GM23338 (cell line): ENCODE results near the gene HJV. TPM values are rescaled to one million over a fixed set of nuclear protein-coding genes. Genes with fewer than 3 reads are reported as not detected.

Experiments
- ATAC-seq: fragments of 200-7000 bp; cut with Tn5 transposase; 3 replicates; pipeline ENCODE4 v1.9.1; 2020
- DNase-seq: peaks from one replicate; pipeline ENCODE4 v3.0.0-alpha.2; 2015; ENCODE audit warnings: low spot score
- H2AFZ ChIP-seq: fragments of 200-600 bp; sonication (generic); 2 replicates; pipeline ENCODE4 v1.8.0; 2016; ENCODE audit warnings: antibody characterized with exemption, mild to moderate bottlenecking, moderate library complexity
- H3F3A ChIP-seq: fragments of 200-600 bp; sonication (generic); replicated peaks from 2 replicates; pipeline ENCODE4 v1.8.0; 2017; ENCODE audit warnings: antibody characterized with exemption, mixed run types, low read depth
- H3K27ac ChIP-seq: fragments of 200-600 bp; sonication (generic); 2 replicates; pipeline ENCODE4 v1.6.1; 2016; ENCODE audit warnings: low read depth
- H3K27me3 ChIP-seq: fragments of 200-600 bp; sonication (generic); 2 replicates; pipeline ENCODE4 v1.8.0; 2016; ENCODE audit warnings: mild to moderate bottlenecking, mixed run types, moderate library complexity; ENCODE audit not compliant: insufficient read depth
- H3K36me3 ChIP-seq: fragments of 200-600 bp; sonication (generic); 2 replicates; pipeline ENCODE4 v1.8.0; 2016; ENCODE audit warnings: mild to moderate bottlenecking; ENCODE audit not compliant: insufficient read depth
- H3K4me1 ChIP-seq: fragments of 200-600 bp; sonication (generic); 2 replicates; pipeline ENCODE4 v1.8.0; 2016; ENCODE audit warnings: mild to moderate bottlenecking, moderate library complexity; ENCODE audit not compliant: insufficient read depth
- H3K4me2 ChIP-seq: fragments of 200-600 bp; sonication (generic); 2 replicates; pipeline ENCODE4 v1.7.1; 2017; ENCODE audit warnings: mixed run types
- H3K4me3 ChIP-seq: fragments of 200-600 bp; sonication (generic); 2 replicates; pipeline ENCODE4 v1.6.1; 2016; ENCODE audit warnings: mixed run types
- H3K79me2 ChIP-seq: fragments of 200-600 bp; sonication (generic); replicated peaks from 2 replicates; pipeline ENCODE4 v1.8.0; 2017; ENCODE audit warnings: mild to moderate bottlenecking; ENCODE audit not compliant: insufficient read depth
- H3K9me2 ChIP-seq: fragments of 200-600 bp; sonication (generic); 2 replicates; pipeline ENCODE4 v1.8.0; 2017; ENCODE audit not compliant: insufficient read depth
- H4K20me1 ChIP-seq: fragments of 200-600 bp; sonication (generic); replicated peaks from 2 replicates; pipeline ENCODE4 v1.8.0; 2017; ENCODE audit warnings: mild to moderate bottlenecking; ENCODE audit not compliant: insufficient read depth
- H3K27ac Mint-ChIP-seq: 2 replicates; pipeline ENCODE4 v1.8.0; 2020; ENCODE audit warnings: inconsistent platforms, mild to moderate bottlenecking, moderate library complexity, mixed read lengths
- H3K27me3 Mint-ChIP-seq: 3 replicates; pipeline ENCODE4 v1.8.0; 2022; ENCODE audit warnings: low read depth, mild to moderate bottlenecking, moderate library complexity, mixed read lengths, inconsistent platforms; ENCODE audit not compliant: insufficient read depth, poor library complexity
- H3K36me3 Mint-ChIP-seq: 3 replicates; pipeline ENCODE4 v1.8.0; 2021; ENCODE audit warnings: low read depth, mild to moderate bottlenecking, inconsistent platforms, moderate library complexity, mixed read lengths
- H3K4me1 Mint-ChIP-seq: 3 replicates; pipeline ENCODE4 v1.8.0; 2020; ENCODE audit warnings: mild to moderate bottlenecking, inconsistent platforms, mixed read lengths
- H3K4me3 Mint-ChIP-seq: 3 replicates; pipeline ENCODE4 v1.8.0; 2021; ENCODE audit warnings: moderate library complexity, mild to moderate bottlenecking, inconsistent platforms, mixed read lengths
- H3K9me3 Mint-ChIP-seq: 3 replicates; pipeline ENCODE4 v1.8.0; 2020; ENCODE audit warnings: moderate library complexity, mild to moderate bottlenecking, inconsistent platforms, mixed read lengths
- CREB1 ChIP-seq: fragments of 250-450 bp; sonication (Bioruptor Pico); IDR thresholded peaks from 2 replicates; pipeline ENCODE4 v1.5.0; 2020; ENCODE audit warnings: low read depth, mild to moderate bottlenecking, moderate library complexity
- ETS1 ChIP-seq: IDR thresholded peaks from 2 replicates; pipeline ENCODE4 v1.6.1; 2016; ENCODE audit warnings: antibody characterized with exemption
- EZH2 ChIP-seq: fragments of 200-600 bp; sonication (generic); IDR thresholded peaks from one replicate; pipeline ENCODE4 v1.8.0; 2017; ENCODE audit warnings: antibody characterized with exemption, mild to moderate bottlenecking, low read depth; ENCODE audit not compliant: unreplicated experiment
- EZH2phosphoT487 ChIP-seq: fragments of 200-600 bp; sonication (generic); IDR thresholded peaks from one replicate; pipeline ENCODE4 v1.8.1; 2018; ENCODE audit warnings: antibody characterized with exemption; ENCODE audit not compliant: unreplicated experiment
- JUNB ChIP-seq: IDR thresholded peaks from one replicate; pipeline ENCODE4 v1.6.1; 2016; ENCODE audit warnings: antibody characterized with exemption; ENCODE audit not compliant: unreplicated experiment
- NANOG ChIP-seq: IDR thresholded peaks from 2 replicates; pipeline ENCODE4 v1.6.1; 2016; ENCODE audit warnings: antibody characterized with exemption, borderline replicate concordance
- REST ChIP-seq: IDR thresholded peaks from one replicate; pipeline ENCODE4 v1.6.1; 2018; ENCODE audit warnings: antibody characterized with exemption; ENCODE audit not compliant: unreplicated experiment
- STAT1 ChIP-seq: IDR thresholded peaks from one replicate; pipeline ENCODE4 v1.6.1; 2016; ENCODE audit warnings: antibody characterized with exemption; ENCODE audit not compliant: unreplicated experiment
- ZNF114 ChIP-seq: fragments of 250-450 bp; sonication (Bioruptor Pico); IDR thresholded peaks from 2 replicates; pipeline ENCODE4 v1.5.0; 2020; ENCODE audit warnings: mild to moderate bottlenecking, moderate library complexity
- ZNF331 ChIP-seq: fragments of 250-450 bp; sonication (Bioruptor Pico); IDR thresholded peaks from 2 replicates; pipeline ENCODE4 v1.5.0; 2020; ENCODE audit warnings: low read depth, mild to moderate bottlenecking, moderate library complexity
- ZNF462 ChIP-seq: fragments of 250-450 bp; sonication (Bioruptor Pico); IDR thresholded peaks from 2 replicates; pipeline ENCODE4 v1.5.0; 2020; ENCODE audit warnings: mild to moderate bottlenecking, moderate library complexity
- polyA plus RNA-seq: library from polyadenylated mRNA; unstranded; fragments of >200 nt; fragmentation: Nextera tagmentation; extraction: Ambion mirVana; gene quantifications from 2 replicates; pipeline ENCODE4 v1.2.1, GENCODE V29; 2016
- total RNA-seq: library from RNA; depleted of rRNA; stranded (reverse); fragments of >200 nt; shearing (Covaris generic); gene quantifications from 2 replicates; pipeline ENCODE4 v1.2.3, GENCODE V29; 2014
- TF ChIP-seq, protein P1 (sequence below), 2 experiments: fragments of 200-600 bp in 1 of 2; sonication (generic) in 1 of 2; conservative IDR thresholded peaks; 2 replicates each; pipeline versions ENCODE4 v1.5.1 to v1.6.1; 2016 to 2017; ENCODE audit warnings: antibody characterized with exemption in 2 of 2, low read depth in 2 of 2, mild to moderate bottlenecking in 2 of 2, moderate library complexity in 1 of 2

HJV gene
- total and polyA plus RNA-seq, 2 experiments from 2014 or later = 0.42 to 0.45 TPM

DNA sequence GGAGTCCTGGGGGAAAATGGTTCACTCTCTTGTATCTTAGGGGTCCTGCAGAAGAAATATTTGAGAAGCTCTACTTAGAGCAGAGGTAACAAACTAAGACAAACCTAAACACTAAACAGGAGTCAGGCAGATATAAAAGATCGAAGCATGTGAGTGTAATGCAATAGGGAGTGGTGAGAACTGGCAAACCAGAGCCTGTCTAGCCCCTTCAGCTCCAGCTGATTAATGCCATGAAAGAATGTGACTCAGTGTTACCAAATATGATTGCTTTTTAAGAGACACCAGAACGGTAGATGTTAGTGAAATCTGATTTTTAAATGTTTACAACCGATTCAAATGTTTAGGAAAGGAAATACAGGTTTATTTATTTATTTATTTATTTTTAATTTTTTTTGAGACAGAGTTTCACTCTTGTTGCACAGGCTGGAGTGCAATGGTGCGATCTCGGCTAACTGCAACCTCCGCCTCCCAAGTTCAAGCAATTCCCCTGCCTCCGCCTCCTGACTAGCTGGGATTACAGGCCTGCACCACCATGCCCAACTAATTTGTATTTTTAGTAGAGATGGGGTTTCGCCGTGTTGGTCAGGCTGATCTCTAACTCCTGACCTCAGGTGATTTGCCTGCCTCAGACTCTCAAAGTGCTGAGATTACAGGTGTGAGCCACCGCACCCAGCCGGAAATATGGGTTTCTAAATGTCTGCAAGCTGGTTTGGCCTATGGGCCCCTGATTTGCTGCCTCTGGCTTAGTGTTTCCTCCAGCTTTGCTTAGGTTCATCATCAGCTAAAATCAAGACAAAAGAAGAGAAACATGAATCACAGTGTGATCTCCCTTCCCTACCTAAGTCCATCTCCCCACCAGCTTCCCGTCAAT, 37.3 kb downstream of the HJV start:
- Mint-ChIP-seq H3K4me1 (peaks cover 28% of the 10 kb centered on the region), H3K27ac (no peak overlapping the region), H3K4me3 (no peak overlapping the region), H3K36me3 (no peaks in the 10 kb centered on the region), H3K27me3 (peaks cover 3% of the 10 kb centered on the region), H3K9me3 (no peaks in the 10 kb centered on the region)
- no peak overlapping the region for H3K27ac ChIP-seq
- DNase-seq (no peak), ATAC-seq (no peak)
- H3K9me2 ChIP-seq = no peaks in the 10 kb centered on the region
- H3K36me3 ChIP-seq = no peaks in the 10 kb centered on the region
- TF ChIP-seq ZNF114 (CRISPR knock-in tag) = no peak
- TF ChIP-seq ZNF331 (CRISPR knock-in tag) = no peak
- no peak for TF ChIP-seq CREB1 (CRISPR knock-in tag)
- TF ChIP-seq EZH2 = no peak
- no peak for TF ChIP-seq ZNF462 (CRISPR knock-in tag)
- TF ChIP-seq REST = no peak
- no peak for TF ChIP-seq ETS1
- no peak for TF ChIP-seq NANOG
- TF ChIP-seq EZH2phosphoT487 = no peak
- no peak for TF ChIP-seq STAT1
- TF ChIP-seq JUNB = no peak
- TF ChIP-seq, protein P1, sequence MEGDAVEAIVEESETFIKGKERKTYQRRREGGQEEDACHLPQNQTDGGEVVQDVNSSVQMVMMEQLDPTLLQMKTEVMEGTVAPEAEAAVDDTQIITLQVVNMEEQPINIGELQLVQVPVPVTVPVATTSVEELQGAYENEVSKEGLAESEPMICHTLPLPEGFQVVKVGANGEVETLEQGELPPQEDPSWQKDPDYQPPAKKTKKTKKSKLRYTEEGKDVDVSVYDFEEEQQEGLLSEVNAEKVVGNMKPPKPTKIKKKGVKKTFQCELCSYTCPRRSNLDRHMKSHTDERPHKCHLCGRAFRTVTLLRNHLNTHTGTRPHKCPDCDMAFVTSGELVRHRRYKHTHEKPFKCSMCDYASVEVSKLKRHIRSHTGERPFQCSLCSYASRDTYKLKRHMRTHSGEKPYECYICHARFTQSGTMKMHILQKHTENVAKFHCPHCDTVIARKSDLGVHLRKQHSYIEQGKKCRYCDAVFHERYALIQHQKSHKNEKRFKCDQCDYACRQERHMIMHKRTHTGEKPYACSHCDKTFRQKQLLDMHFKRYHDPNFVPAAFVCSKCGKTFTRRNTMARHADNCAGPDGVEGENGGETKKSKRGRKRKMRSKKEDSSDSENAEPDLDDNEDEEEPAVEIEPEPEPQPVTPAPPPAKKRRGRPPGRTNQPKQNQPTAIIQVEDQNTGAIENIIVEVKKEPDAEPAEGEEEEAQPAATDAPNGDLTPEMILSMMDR (conservative IDR thresholded peaks at IDR 0.05; ENCODE audit: low read depth in 2 of 2) = no peak
- no peaks in the 10 kb centered on the region for H3K27me3 ChIP-seq
- H3K4me3 ChIP-seq = no peak overlapping the region
- no peaks in the 10 kb centered on the region for H3K79me2 ChIP-seq
- H3K4me2 ChIP-seq = no peak overlapping the region
- no peaks in the 10 kb centered on the region for H3F3A ChIP-seq
- 0 out of 2 replicates have a peak overlapping the region, but pooled peaks have one; percentile 36 for H2AFZ ChIP-seq
- H3K4me1 ChIP-seq = peaks cover 14% of the 10 kb centered on the region
- H4K20me1 ChIP-seq = no peaks in the 10 kb centered on the region
